VCaP (cell line): ENCODE results near the gene GRIA1.

ENCODE experiments used
- H3K27ac ChIP-seq: fragments of 450-650 bp; 2 replicates; pipeline ENCODE4 v1.5.1; 2017
- TF ChIP-seq, protein P1 (sequence below): fragments of 450-650 bp; conservative IDR thresholded peaks from 2 replicates; pipeline ENCODE4 v1.5.1; 2017; ENCODE audit warnings: mild to moderate bottlenecking, moderate library complexity

The GRIA1 gene

GRCh38 chr5:153779836-153780235 is 289.4 kb downstream of the GRIA1 start:
- TF ChIP-seq, protein P1, sequence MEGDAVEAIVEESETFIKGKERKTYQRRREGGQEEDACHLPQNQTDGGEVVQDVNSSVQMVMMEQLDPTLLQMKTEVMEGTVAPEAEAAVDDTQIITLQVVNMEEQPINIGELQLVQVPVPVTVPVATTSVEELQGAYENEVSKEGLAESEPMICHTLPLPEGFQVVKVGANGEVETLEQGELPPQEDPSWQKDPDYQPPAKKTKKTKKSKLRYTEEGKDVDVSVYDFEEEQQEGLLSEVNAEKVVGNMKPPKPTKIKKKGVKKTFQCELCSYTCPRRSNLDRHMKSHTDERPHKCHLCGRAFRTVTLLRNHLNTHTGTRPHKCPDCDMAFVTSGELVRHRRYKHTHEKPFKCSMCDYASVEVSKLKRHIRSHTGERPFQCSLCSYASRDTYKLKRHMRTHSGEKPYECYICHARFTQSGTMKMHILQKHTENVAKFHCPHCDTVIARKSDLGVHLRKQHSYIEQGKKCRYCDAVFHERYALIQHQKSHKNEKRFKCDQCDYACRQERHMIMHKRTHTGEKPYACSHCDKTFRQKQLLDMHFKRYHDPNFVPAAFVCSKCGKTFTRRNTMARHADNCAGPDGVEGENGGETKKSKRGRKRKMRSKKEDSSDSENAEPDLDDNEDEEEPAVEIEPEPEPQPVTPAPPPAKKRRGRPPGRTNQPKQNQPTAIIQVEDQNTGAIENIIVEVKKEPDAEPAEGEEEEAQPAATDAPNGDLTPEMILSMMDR, result no peak
- no peak overlapping the region for H3K27ac ChIP-seq

DNA sequence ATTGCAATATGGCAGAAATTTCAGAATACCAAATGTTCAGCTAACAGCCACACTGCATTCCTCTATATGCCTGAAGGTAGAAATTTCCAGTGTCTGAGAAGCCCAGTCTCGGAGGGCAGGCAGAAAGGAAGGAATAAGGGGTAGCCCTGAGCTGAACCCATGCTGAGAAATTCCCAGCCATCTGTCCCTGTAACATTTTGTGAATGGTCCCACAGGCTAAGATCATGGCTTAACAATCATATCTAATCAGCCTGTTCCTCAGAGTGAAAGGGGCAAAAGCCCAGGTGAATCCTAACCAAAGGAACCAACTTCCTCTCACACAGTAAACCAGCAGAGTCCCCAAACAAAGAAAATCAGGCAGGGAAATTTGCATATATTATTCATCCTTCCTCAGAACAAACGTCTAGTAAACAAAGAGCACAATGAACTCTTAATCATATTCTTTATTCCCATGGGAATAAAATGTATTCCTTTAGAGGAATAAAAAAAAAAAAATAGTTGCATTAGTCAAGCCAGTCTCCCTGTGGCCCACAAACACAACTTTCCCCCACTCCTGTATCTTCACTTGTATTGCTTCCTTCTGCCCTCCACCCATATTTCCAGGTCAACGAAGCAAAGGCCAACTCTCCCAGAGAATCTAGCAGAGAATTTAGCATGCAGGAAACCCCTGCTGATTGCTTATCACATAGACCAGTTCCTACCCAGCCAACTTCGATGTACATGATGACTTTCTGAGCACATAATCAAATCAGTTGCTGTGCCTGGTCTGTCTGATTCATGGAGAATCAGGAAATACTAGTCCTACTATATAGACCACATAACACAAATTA is 290.6 kb downstream of the GRIA1 start:
- TF ChIP-seq, protein P1, result no peak
- no peak overlapping the region for H3K27ac ChIP-seq

DNA sequence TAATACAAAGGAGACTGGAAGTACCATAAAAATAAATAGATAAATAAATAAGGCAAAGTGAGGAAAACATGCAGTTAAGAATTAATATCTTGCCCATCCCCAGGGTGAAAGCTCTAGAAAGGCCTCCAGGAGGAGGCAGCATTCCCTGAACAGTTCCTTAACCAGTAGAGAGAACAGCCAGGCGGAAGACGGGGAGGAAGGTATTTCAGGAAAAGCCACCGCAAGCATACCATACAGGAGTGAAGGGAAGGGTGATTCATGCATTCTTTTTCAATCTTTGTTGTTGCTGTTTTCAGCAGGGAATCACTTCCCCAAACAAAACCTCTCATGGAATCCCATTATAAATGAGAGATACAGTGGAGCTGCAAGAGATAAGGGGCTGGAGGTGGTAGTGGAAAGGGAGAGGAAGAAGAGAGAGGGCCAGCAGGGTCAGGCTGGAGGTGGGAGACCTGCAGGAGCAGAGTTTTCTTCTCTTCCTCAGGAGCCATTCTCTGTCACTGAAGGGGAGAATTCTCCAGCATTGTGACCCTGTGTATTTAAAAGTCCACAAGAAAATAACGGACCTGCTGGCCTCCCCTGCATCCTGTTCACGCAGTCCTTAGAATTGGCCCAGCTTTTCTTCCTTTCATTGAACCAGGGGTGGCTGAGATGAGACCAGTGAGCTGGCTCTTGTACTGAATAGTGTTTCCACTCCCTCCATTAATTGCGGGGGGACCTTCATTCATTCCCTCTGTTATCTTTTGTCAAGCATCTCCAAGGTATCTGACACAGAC is 292.3 kb downstream of the GRIA1 start:
- TF ChIP-seq, protein P1, result no peak
- no peak overlapping the region for H3K27ac ChIP-seq

DNA sequence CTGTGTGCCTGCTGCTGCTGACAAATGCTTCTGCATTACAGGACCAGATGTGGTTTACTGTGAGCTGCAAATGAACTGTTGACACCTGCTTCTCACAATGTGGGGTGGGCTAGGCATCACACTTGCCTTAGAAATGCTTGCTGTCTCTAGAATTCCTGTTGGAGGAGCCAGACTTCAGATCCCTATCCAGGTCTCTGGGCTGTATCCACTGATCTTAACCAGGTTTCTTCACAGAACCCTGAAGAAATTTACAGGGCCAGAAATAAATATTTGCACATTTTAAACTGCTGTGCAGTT is 292.8 kb downstream of the GRIA1 start:
- TF ChIP-seq, protein P1, result no peak
- no peak overlapping the region for H3K27ac ChIP-seq

DNA sequence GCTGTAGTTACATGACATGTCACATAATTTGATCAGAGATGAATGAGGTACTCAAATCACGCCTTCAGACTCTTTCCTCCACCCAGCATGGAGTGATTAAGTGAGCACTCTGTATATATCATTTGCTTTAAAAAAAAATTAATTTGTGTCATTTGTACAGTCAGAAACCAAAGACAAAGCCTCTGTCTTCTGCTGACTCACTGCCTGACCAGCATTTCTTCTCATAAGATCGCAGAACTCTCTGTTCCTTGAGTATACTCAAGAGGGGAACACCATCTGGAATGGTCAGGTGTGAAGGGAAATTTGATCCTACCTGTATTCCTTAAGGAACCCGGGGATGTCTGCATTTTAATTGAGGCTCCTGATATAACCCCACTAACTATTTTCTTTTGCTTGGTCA is 293.8 kb downstream of the GRIA1 start:
- no peak overlapping the region for H3K27ac ChIP-seq
- TF ChIP-seq, protein P1, result no peak

DNA sequence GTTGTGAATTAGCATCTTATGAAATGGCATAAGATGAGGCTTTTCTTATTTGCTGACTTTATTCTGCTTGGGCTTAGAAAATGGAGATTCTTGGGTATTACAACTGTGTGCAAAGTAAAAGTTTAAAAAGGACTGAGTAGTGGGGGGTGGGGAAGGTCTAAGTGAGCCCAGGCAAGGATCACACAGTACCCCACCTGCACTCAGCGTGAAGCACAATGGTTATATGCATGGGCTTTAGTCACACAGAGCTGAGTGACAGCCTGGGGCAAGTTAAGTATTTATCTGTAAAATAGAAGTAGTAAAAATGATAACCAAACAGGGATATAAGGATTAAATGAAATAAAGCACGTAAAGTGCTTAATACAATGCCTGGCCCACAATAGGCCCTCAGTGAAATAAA is 300.9 kb downstream of the GRIA1 start:
- no peak overlapping the region for H3K27ac ChIP-seq
- TF ChIP-seq, protein P1, result no peak

GRCh38 chr5:153792305-153792704 is 301.8 kb downstream of the GRIA1 start:
- no peak overlapping the region for H3K27ac ChIP-seq
- TF ChIP-seq, protein P1, result no peak
